GM23248 (cell line): ENCODE data around the gene SPOCK3.
"Not testable (repeated sequence)": the region's sequence is repeated elsewhere in the genome, so short reads cannot be mapped to it uniquely, and the experiment has no call there.

Source experiments
- EZH2 ChIP-seq: fragments of 200-600 bp; sonication (generic); IDR thresholded peaks from 2 replicates; pipeline ENCODE4 v1.6.1; 2018; ENCODE audit warnings: antibody characterized with exemption, mild to moderate bottlenecking; ENCODE audit not compliant: insufficient read depth, poor library complexity, severe bottlenecking
- EZH2phosphoT487 ChIP-seq: fragments of 200-600 bp; sonication (generic); IDR thresholded peaks from 2 replicates; pipeline ENCODE4 v1.6.1; 2018; ENCODE audit warnings: antibody characterized with exemption, moderate library complexity, mild to moderate bottlenecking, low read depth; ENCODE audit not compliant: insufficient read depth

GRCh38 chr4:166850398-166850797 is 383.9 kb downstream of the SPOCK3 start:
- not testable (repeated sequence) for TF ChIP-seq EZH2phosphoT487, EZH2
